HG03520 (cell line): Measurements from ENCODE around the gene TSC22D4.
"Not testable (repeated sequence)": the region's sequence is repeated elsewhere in the genome, so short reads cannot be mapped to it uniquely, and the experiment has no call there.

Experiments used
- ATAC-seq: cut with Tn5 transposase; IDR thresholded peaks from one replicate; pipeline ENCODE4 v1.9.1; 2021; ENCODE audit warnings: mild to moderate bottlenecking, moderate library complexity; ENCODE audit not compliant: unreplicated experiment

Gene TSC22D4

GRCh38 chr7:100476101-100476780, 2.8 kb downstream of the TSC22D4 start:
- no peak for ATAC-seq

- ATAC-seq: no peak
These were observed 3.5 kb downstream of the TSC22D4 start for GRCh38 chr7:100475549-100475948.

- ATAC-seq: no peak
These were observed 6.0 kb downstream of the TSC22D4 start for GRCh38 chr7:100472854-100473499.

GRCh38 chr7:100472121-100472851, 6.7 kb downstream of the TSC22D4 start:
- no peak for ATAC-seq

GRCh38 chr7:100471021-100471420, 8.0 kb downstream of the TSC22D4 start:
- ATAC-seq: no peak

GRCh38 chr7:100469227-100470044, 9.6 kb downstream of the TSC22D4 start:
- ATAC-seq: no peak

- no peak for ATAC-seq
These were observed 11.2 kb downstream of the TSC22D4 start for GRCh38 chr7:100467638-100468373.

- no peak for ATAC-seq
These were observed 12.1 kb downstream of the TSC22D4 start for GRCh38 chr7:100466653-100467605.

GRCh38 chr7:100465702-100466311, 13.2 kb downstream of the TSC22D4 start:
- ATAC-seq: no peak

- no peak for ATAC-seq
These were observed 13.7 kb downstream of the TSC22D4 start for GRCh38 chr7:100465299-100465698.

GRCh38 chr7:100464791-100465190, 14.2 kb downstream of the TSC22D4 start:
- ATAC-seq: no peak

- ATAC-seq: no peak
These were observed 14.8 kb downstream of the TSC22D4 start, which contains the start of gene SPACDR for GRCh38 chr7:100464210-100464660. SPACDR (minus strand) TSS chr7:100464260; CDS start chr7:100464025, 235 bp downstream.

GRCh38 chr7:100457033-100457432, 22.0 kb downstream of the TSC22D4 start:
- no peak for ATAC-seq

GRCh38 chr7:100456562-100456961, 22.5 kb downstream of the TSC22D4 start:
- no peak for ATAC-seq

GRCh38 chr7:100455206-100455605, 23.8 kb downstream of the TSC22D4 start:
- ATAC-seq: no peak

- not testable (repeated sequence) for ATAC-seq
These were observed 25.2 kb downstream of the TSC22D4 start for GRCh38 chr7:100453854-100454253.

- ATAC-seq: no peak
These were observed 26.5 kb downstream of the TSC22D4 start for GRCh38 chr7:100452513-100452912.

- no peak for ATAC-seq
These were observed 29.7 kb downstream of the TSC22D4 start for GRCh38 chr7:100449190-100449795.
